Neuronal stem cell (in vitro differentiated cells): ENCODE measurements around the gene STK32A.

Source experiments
- DNase-seq: peaks from one replicate; pipeline ENCODE4 v3.0.0-alpha.2; 2013; ENCODE audit warnings: low spot score
- H2AFZ ChIP-seq: one replicate; pipeline ENCODE4 v1.6.1; 2013; ENCODE audit warnings: mild to moderate bottlenecking, low read length, inconsistent platforms
- H2AK5ac ChIP-seq: 2 replicates; pipeline ENCODE4 v1.6.1; 2013; ENCODE audit warnings: low read depth, mild to moderate bottlenecking, inconsistent platforms, low read length, moderate library complexity, mixed read lengths
- H2BK120ac ChIP-seq: 2 replicates; pipeline ENCODE4 v1.6.1; 2013; ENCODE audit warnings: low read depth, mild to moderate bottlenecking, inconsistent platforms, low read length, moderate library complexity, mixed read lengths
- H2BK12ac ChIP-seq: one replicate; pipeline ENCODE4 v1.6.1; 2013; ENCODE audit warnings: low read length, inconsistent platforms
- H2BK15ac ChIP-seq: 2 replicates; pipeline ENCODE4 v1.6.1; 2013; ENCODE audit warnings: mild to moderate bottlenecking, low read length, inconsistent platforms, mixed read lengths
- H2BK5ac ChIP-seq: one replicate; pipeline ENCODE4 v1.6.1; 2013; ENCODE audit warnings: inconsistent platforms, mild to moderate bottlenecking, low read length, moderate library complexity
- H3K14ac ChIP-seq: one replicate; pipeline ENCODE4 v1.6.1; 2013; ENCODE audit warnings: low read length, inconsistent platforms
- H3K18ac ChIP-seq: 2 replicates; pipeline ENCODE4 v1.6.1; 2013; ENCODE audit warnings: low read length, inconsistent platforms
- H3K23ac ChIP-seq: 2 replicates; pipeline ENCODE4 v1.6.1; 2013; ENCODE audit warnings: low read depth, mild to moderate bottlenecking, mixed read lengths, low read length, inconsistent platforms; ENCODE audit not compliant: poor library complexity
- H3K27ac ChIP-seq: replicated peaks from 3 replicates; pipeline ENCODE4 v1.5.1; 2013; ENCODE audit warnings: low read length, inconsistent platforms
- H3K27me3 ChIP-seq, 3 experiments: 2 replicates each; pipeline ENCODE4 v1.6.1; 2013; ENCODE audit warnings: low read length in 3 of 3, mild to moderate bottlenecking in 2 of 3, inconsistent platforms in 1 of 3, low read depth in 1 of 3, mixed read lengths in 1 of 3, moderate library complexity in 1 of 3; ENCODE audit not compliant: control insufficient read depth in 3 of 3, insufficient read depth in 3 of 3
- H3K36me3 ChIP-seq, 2 donors: replicated peaks in 1 of 2; 2 replicates each; pipeline ENCODE4 v1.6.1; 2013; ENCODE audit warnings: low read length in 2 of 2; ENCODE audit not compliant: control insufficient read depth in 2 of 2, insufficient read depth in 2 of 2
- H3K4ac ChIP-seq: 2 replicates; pipeline ENCODE4 v1.6.1; 2013; ENCODE audit warnings: inconsistent platforms, mild to moderate bottlenecking, low read length, moderate library complexity
- H3K4me1 ChIP-seq, 2 donors: 1 replicate in 1 of 2; 2 replicates in 1 of 2; pipeline ENCODE4 v1.6.1; 2013; ENCODE audit warnings: low read length in 2 of 2, low read depth in 1 of 2; ENCODE audit not compliant: control insufficient read depth in 2 of 2, insufficient read depth in 1 of 2
- H3K4me2 ChIP-seq: one replicate; pipeline ENCODE4 v1.6.1; 2013; ENCODE audit warnings: mild to moderate bottlenecking, low read length, inconsistent platforms; ENCODE audit not compliant: insufficient read depth, poor library complexity, severe bottlenecking
- H3K4me3 ChIP-seq, 2 donors: 2 replicates each; pipeline ENCODE4 v1.5.1; 2013; ENCODE audit warnings: low read length in 2 of 2, mild to moderate bottlenecking in 2 of 2, inconsistent platforms in 1 of 2, moderate library complexity in 1 of 2
- H3K79me1 ChIP-seq: one replicate; pipeline ENCODE4 v1.6.1; 2013; ENCODE audit warnings: low read depth, mild to moderate bottlenecking, inconsistent platforms, low read length, moderate library complexity
- H3K9ac ChIP-seq: one replicate; pipeline ENCODE4 v1.6.1; 2013; ENCODE audit warnings: mild to moderate bottlenecking, low read depth, low read length, inconsistent platforms; ENCODE audit not compliant: poor library complexity
- H3K9me3 ChIP-seq, 2 donors: replicated peaks in 1 of 2; 2 replicates each; pipeline versions ENCODE3 to v1.6.1; 2013; ENCODE audit warnings: low read length in 2 of 2, mild to moderate bottlenecking in 2 of 2, inconsistent platforms in 1 of 2, low read depth in 1 of 2, mixed read lengths in 1 of 2, moderate library complexity in 1 of 2; ENCODE audit not compliant: control insufficient read depth in 2 of 2, insufficient read depth in 1 of 2
- H4K8ac ChIP-seq: one replicate; pipeline ENCODE4 v1.6.1; 2013; ENCODE audit warnings: low read depth, mild to moderate bottlenecking, inconsistent platforms, low read length, moderate library complexity
- H4K91ac ChIP-seq: one replicate; pipeline ENCODE4 v1.6.1; 2013; ENCODE audit warnings: low read length, low read depth, mild to moderate bottlenecking, inconsistent platforms; ENCODE audit not compliant: poor library complexity
- WGBS, 2 donors: extraction: QIAGEN DNeasy Blood & Tissue Kit; methylation state at CpG; one replicate each; pipeline ENCODE4 v1.1.7; 2013; ENCODE audit warnings: missing lambda C conversion rate in 2 of 2, mixed read lengths in 1 of 2; ENCODE audit not compliant: insufficient read length in 2 of 2, insufficient replicate concordance in 1 of 2; ENCODE audit errors: extremely low coverage in 2 of 2; 5-methylcytosine and 5-hydroxymethylcytosine counted together

Gene STK32A

GRCh38 chr5:147287110-147287509, 52.3 kb downstream of the STK32A start:
- Histone ChIP-seq H3K27me3 (no peaks in the 10 kb centered on the region), H2BK15ac (no peak overlapping the region), H3K79me1 (no peaks in the 10 kb centered on the region), H2AK5ac (no peak overlapping the region), H3K36me3 (no peaks in the 10 kb centered on the region), H3K27ac (no peak overlapping the region), H2BK5ac (no peak overlapping the region), H3K9me3 (no peaks in the 10 kb centered on the region), H3K4me3 (no peak overlapping the region), H3K9ac (no peak overlapping the region), H3K4me1 (no peaks in the 10 kb centered on the region), H3K14ac (no peak overlapping the region), H4K8ac (no peak overlapping the region), H3K18ac (no peak overlapping the region), H3K4ac (no peak overlapping the region), H4K91ac (no peak overlapping the region), H2AFZ (no peak overlapping the region), H3K23ac (no peak overlapping the region), H2BK12ac (no peak overlapping the region), H2BK120ac (no peak overlapping the region), H3K4me2 (no peak overlapping the region)
- WGBS, 2 donors, result no CpG with 5 or more reads among the region's 2 CpGs
- no peak for DNase-seq

DNA sequence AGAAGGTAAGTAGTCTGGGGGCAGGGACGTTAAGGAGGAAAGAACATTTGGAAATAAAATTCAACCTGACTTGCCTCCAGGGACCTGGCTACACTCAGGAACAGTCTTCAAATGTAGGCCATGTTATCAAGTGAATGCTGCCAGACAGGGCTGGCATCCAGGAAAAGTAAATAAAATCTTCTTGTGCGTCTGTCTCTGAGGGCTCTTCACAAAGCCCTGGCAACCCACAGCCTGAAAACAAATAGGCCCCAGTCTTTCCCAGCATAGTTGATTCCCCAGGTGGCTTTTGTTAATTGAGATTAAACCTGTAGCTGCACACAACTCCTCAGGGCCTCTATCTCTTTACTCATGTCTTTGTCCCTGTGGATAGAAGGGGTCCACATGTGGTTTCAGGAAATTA, 55.4 kb downstream of the STK32A start:
- Histone ChIP-seq H2BK120ac (no peak overlapping the region), H4K91ac (no peak overlapping the region), H3K27me3 (no peaks in the 10 kb centered on the region), H2BK12ac (no peak overlapping the region), H3K36me3 (no peaks in the 10 kb centered on the region), H3K79me1 (no peaks in the 10 kb centered on the region), H3K18ac (no peak overlapping the region), H4K8ac (no peak overlapping the region), H3K4ac (no peak overlapping the region), H3K23ac (no peak overlapping the region), H3K4me3 (no peak overlapping the region), H3K27ac (no peak overlapping the region), H3K14ac (no peak overlapping the region), H3K9me3 (no peaks in the 10 kb centered on the region), H2BK15ac (no peak overlapping the region), H3K4me1 (no peaks in the 10 kb centered on the region), H2AK5ac (no peak overlapping the region), H2AFZ (no peak overlapping the region), H3K4me2 (no peak overlapping the region), H3K9ac (no peak overlapping the region), H2BK5ac (no peak overlapping the region)
- no peak for DNase-seq
- WGBS, 2 donors, result no CpG with 5 or more reads among the region's 2 CpGs

DNA sequence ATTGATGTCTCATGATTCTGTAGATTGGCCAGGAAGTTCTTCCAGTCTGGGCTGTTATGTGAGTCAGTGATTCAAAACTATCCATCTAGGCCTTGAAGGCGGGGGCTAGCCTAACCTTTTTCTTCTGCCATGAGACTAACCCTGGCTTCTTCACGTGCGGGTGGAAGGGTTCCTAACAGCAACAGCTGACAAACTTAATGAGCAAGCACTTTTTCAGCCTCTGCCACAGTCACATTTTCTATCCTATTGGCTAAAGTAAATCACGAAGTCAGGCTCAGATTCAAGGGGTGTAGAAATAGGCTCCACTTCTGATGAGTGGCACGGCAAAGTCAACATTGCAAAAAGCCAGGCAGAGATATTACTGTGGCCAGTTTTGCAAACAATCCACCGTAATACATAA, 68.4 kb downstream of the STK32A start:
- Histone ChIP-seq H3K36me3 (no peaks in the 10 kb centered on the region), H4K91ac (no peak overlapping the region), H3K79me1 (no peaks in the 10 kb centered on the region), H3K27ac (no peak overlapping the region), H2BK12ac (no peak overlapping the region), H3K14ac (no peak overlapping the region), H3K27me3 (no peaks in the 10 kb centered on the region), H2BK120ac (no peak overlapping the region), H3K4me2 (no peak overlapping the region), H3K23ac (no peak overlapping the region), H2BK5ac (no peak overlapping the region), H4K8ac (no peak overlapping the region), H3K4me3 (no peak overlapping the region), H3K18ac (no peak overlapping the region), H2BK15ac (no peak overlapping the region), H3K9ac (no peak overlapping the region), H2AK5ac (no peak overlapping the region), H3K9me3 (no peaks in the 10 kb centered on the region), H3K4me1 (no peaks in the 10 kb centered on the region), H2AFZ (no peak overlapping the region), H3K4ac (no peak overlapping the region)
- no CpG with 5 or more reads among the region's 6 CpGs for WGBS, 2 donors
- DNase-seq, result no peak

DNA sequence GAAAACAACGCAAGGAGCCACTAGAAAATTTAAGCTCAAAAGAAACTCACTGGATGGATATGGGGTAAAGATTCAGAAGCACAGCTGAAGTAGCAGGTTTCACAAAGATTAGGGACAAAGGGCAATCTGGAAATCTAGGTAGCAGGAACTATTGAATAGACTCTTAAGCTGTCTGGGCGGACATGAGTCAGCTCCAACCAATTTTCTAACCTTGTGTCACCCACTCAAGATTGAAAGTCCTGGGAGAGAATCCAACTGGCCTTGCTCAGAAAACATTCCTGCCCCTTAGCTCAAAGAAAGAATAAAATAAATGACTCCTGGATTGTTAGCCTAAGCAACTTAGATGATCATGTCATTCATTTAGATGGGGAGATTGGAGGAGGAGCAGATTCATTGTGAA, 69.2 kb downstream of the STK32A start:
- Histone ChIP-seq H2BK5ac (no peak overlapping the region), H4K91ac (no peak overlapping the region), H3K9me3 (no peaks in the 10 kb centered on the region), H3K4me2 (no peak overlapping the region), H4K8ac (no peak overlapping the region), H3K27me3 (no peaks in the 10 kb centered on the region), H3K4me1 (no peaks in the 10 kb centered on the region), H3K23ac (no peak overlapping the region), H2BK15ac (no peak overlapping the region), H3K9ac (no peak overlapping the region), H3K14ac (no peak overlapping the region), H3K4ac (no peak overlapping the region), H2AK5ac (no peak overlapping the region), H3K4me3 (no peak overlapping the region), H2AFZ (no peak overlapping the region), H3K18ac (no peak overlapping the region), H3K79me1 (no peaks in the 10 kb centered on the region), H2BK120ac (no peak overlapping the region), H3K27ac (no peak overlapping the region), H2BK12ac (no peak overlapping the region), H3K36me3 (no peaks in the 10 kb centered on the region)
- no peak for DNase-seq
- whole genome bisulfite sequencing, 2 donors, result no CpG with 5 or more reads among the region's 2 CpGs
